Lung (tissue), 12 donors: Measurements from ENCODE around the gene TSPAN13. TPM values are rescaled to one million over a fixed set of nuclear protein-coding genes. Genes with fewer than 3 reads are reported as not detected.
A peak's percentile ranks its signal among the peaks of the same experiment; 100 is the strongest.

Experiments
- ATAC-seq: fragments of 200-7000 bp; cut with Tn5 transposase; one replicate; pipeline ENCODE4 v1.9.1; 2020; ENCODE audit warnings: moderate number of reproducible peaks; ENCODE audit not compliant: insufficient read depth, low FRiP score
- DNase-seq, 3 donors: peaks; one replicate each; pipeline ENCODE4 v3.0.0-alpha.2; 2013 to 2017
- H3K27ac ChIP-seq, 2 donors: one replicate each; pipeline ENCODE4 v1.5.1; 2013; ENCODE audit warnings: mild to moderate bottlenecking in 2 of 2, moderate library complexity in 2 of 2, control low read depth in 1 of 2, inconsistent platforms in 1 of 2, low read depth in 1 of 2, low read length in 1 of 2
- H3K27me3 ChIP-seq, 3 donors: one replicate each; pipeline ENCODE4 v1.5.1; 2013; ENCODE audit warnings: low read length in 2 of 3; ENCODE audit not compliant: control insufficient read depth in 3 of 3, insufficient read depth in 3 of 3
- H3K36me3 ChIP-seq, 4 donors: one replicate each; pipeline ENCODE4 v1.5.1; 2013; ENCODE audit warnings: low read length in 4 of 4, mild to moderate bottlenecking in 1 of 4, moderate library complexity in 1 of 4; ENCODE audit not compliant: control insufficient read depth in 4 of 4, insufficient read depth in 4 of 4
- H3K4me1 ChIP-seq, 5 donors: one replicate each; pipeline ENCODE4 v1.5.1; 2013; ENCODE audit warnings: low read length in 5 of 5, mild to moderate bottlenecking in 2 of 5, moderate library complexity in 1 of 5; ENCODE audit not compliant: control insufficient read depth in 5 of 5, insufficient read depth in 5 of 5
- H3K4me3 ChIP-seq: one replicate; pipeline ENCODE4 v1.5.1; 2013; ENCODE audit warnings: mild to moderate bottlenecking, control low read depth, moderate library complexity
- H3K9ac ChIP-seq, 2 donors: one replicate each; pipeline ENCODE4 v1.5.1; 2013; ENCODE audit warnings: low read length in 2 of 2, control low read depth in 1 of 2; ENCODE audit not compliant: insufficient read depth in 1 of 2
- H3K9me3 ChIP-seq, 4 donors: one replicate each; pipeline ENCODE4 v1.5.1; 2013; ENCODE audit warnings: low read length in 3 of 4, mild to moderate bottlenecking in 1 of 4, moderate library complexity in 1 of 4; ENCODE audit not compliant: control insufficient read depth in 4 of 4, insufficient read depth in 3 of 4
- CTCF ChIP-seq: IDR thresholded peaks from 2 replicates; pipeline ENCODE4 v1.5.1; 2012; ENCODE audit warnings: mild to moderate bottlenecking; ENCODE audit errors: control extremely low read depth, extremely low read depth
- WGBS, 2 donors: extraction: QIAGEN DNeasy Blood & Tissue Kit; methylation state at CpG; one replicate each; pipeline ENCODE4 v1.1.7; 2013; 5-methylcytosine and 5-hydroxymethylcytosine counted together
- polyA plus RNA-seq, 2 donors: library from polyadenylated mRNA; stranded (reverse); fragments of 200-250 nt; gene quantifications; one replicate each; pipeline ENCODE4 v1.2.1, GENCODE V29; 2013
- total RNA-seq, 2 donors: library from RNA; depleted of rRNA in 1 of 2; stranded (reverse); fragments of >200 nt in 1 of 2; gene quantifications; one replicate each; pipeline ENCODE4 v1.2.1, GENCODE V29; 2014 to 2021
- donor health status: control.
- donor health status: control.
- donor health status: Bipolar disorder and iron deficiency.
- donor health status: healthy.
- donor health status: DM: yes; HTN: yes; CAD: no.

TSPAN13 gene
- total and polyA plus RNA-seq, 4 donors: 81.1 to 143 (median 125) TPM

- WGBS, 2 donors: 2 to 4% methylated on average over 58 of the region's 58 CpGs
- peak; percentile 24 for ATAC-seq
Measured at GRCh38 chr7:16753932-16754855, 639 bp downstream of the TSPAN13 start.

GRCh38 chr7:16754856-16755317, 1.3 kb downstream of the TSPAN13 start:
- Histone ChIP-seq H3K27me3 (peaks cover 0 to 3% (median 0%) of the 10 kb centered on the region in 3 donors), H3K4me3 (peak overlapping the region; percentile 33), H3K4me1 (peaks cover 0 to 4% (median 0%) of the 10 kb centered on the region in 5 donors), H3K9ac (peak overlapping the region in 1 of 2 donors; percentile 52), H3K36me3 (no peaks in the 10 kb centered on the region), H3K27ac (peak overlapping the region in 1 of 2 donors; percentile 83), H3K9me3 (peaks cover 0 to 1% (median 0%) of the 10 kb centered on the region in 4 donors)
- DNase-seq: no peak
- no peak for TF ChIP-seq CTCF
- 20 to 36% methylated on average over 6 of the region's 6 CpGs for WGBS, 2 donors
- no peak for ATAC-seq

More at GRCh38 chr7:16753932-16754855, 639 bp downstream of the TSPAN13 start:
- no peak for TF ChIP-seq CTCF
- H3K4me3 ChIP-seq: peak overlapping the region; percentile 45
- peak overlapping the region; percentile 21 to 83 for H3K27ac ChIP-seq
- peak; percentile 58 to 67 (median 66) for DNase-seq
- no peaks in the 10 kb centered on the region for H3K36me3 ChIP-seq
- peaks cover 0 to 3% (median 0%) of the 10 kb centered on the region in 3 donors for H3K27me3 ChIP-seq
- peaks cover 0 to 4% (median 0%) of the 10 kb centered on the region in 5 donors for H3K4me1 ChIP-seq
- peaks cover 0 to 1% (median 0%) of the 10 kb centered on the region in 4 donors for H3K9me3 ChIP-seq
- peak overlapping the region; percentile 52 to 82 for H3K9ac ChIP-seq

GRCh38 chr7:16755397-16755796, 1.8 kb downstream of the TSPAN13 start:
- H3K4me3 ChIP-seq: no peak overlapping the region
- no peak for TF ChIP-seq CTCF
- ATAC-seq (peak; percentile 22), DNase-seq (peak in 2 of 3 donors; percentile 37 to 65)
- H3K9me3 ChIP-seq: peaks cover 0 to 1% (median 0%) of the 10 kb centered on the region in 4 donors
- H3K27me3 ChIP-seq: peaks cover 0 to 3% (median 0%) of the 10 kb centered on the region in 3 donors
- H3K9ac ChIP-seq: peak overlapping the region in 1 of 2 donors; percentile 52
- H3K27ac ChIP-seq: no peak overlapping the region
- H3K4me1 ChIP-seq: peaks cover 0 to 4% (median 0%) of the 10 kb centered on the region in 5 donors
- no peaks in the 10 kb centered on the region for H3K36me3 ChIP-seq
